ENCODE measurements around the gene RPP14.

DNA sequence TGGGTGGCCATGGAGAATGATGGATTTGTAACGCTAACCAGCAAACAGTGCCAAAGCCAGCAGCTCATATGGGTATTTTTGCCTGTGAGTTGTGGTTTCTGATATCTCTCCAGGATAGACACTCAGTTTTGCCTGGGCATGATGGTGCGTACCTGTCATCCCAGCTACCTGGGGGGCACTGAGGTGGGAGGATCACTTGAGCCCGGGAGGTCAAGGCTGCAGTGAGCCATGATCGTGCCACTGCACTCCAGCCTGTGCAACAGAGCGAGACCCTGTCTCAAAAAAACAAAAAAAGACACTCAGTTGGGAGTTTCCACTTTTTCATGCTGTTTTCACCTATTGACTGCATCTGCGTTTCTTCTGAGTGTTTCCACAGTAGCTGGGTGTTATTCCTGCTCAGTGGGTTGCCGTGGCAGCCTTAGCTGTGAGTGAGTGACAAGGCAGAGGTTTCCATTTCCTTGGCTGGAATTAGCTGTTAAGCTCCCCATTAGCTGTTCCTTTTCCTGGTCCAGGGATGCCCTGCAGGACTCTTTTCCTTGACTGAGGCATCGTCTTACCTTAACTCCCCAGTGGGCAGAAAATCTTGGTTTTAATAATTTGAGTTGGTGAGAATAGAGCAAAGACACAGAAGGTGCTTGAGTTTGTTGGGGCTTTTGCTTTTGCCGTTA lies 14.2 kb upstream of the RPP14 start:
- TF ChIP-seq SMC3 (IDR thresholded peaks at IDR 0.05; ENCODE audit: borderline replicate concordance, low read length): no peak
- TF ChIP-seq NFYB (IDR thresholded peaks at IDR 0.05; ENCODE audit: insufficient read depth, low read depth, low read length): no peak
- no peak for TF ChIP-seq EGR1 (IDR thresholded peaks at IDR 0.05; ENCODE audit: borderline replicate concordance in 1 of 2, low read depth in 2 of 2, low read length in 2 of 2)
- no peak for TF ChIP-seq FOXK2 (IDR thresholded peaks at IDR 0.05)
- TF ChIP-seq SRF (IDR thresholded peaks at IDR 0.05; ENCODE audit: low read depth in 2 of 2, low read length in 2 of 2): no peak
- TF ChIP-seq CTCF (IDR thresholded peaks at IDR 0.05 in 2 of 3, conservative IDR thresholded peaks at IDR 0.05 in 1 of 3; ENCODE audit: control insufficient read depth in 2 of 3, extremely low read depth in 1 of 3, insufficient read depth in 1 of 3, low read depth in 3 of 3, low read length in 3 of 3): no peak

All from GM12878 (cell line).